Measurements from ENCODE around the gene SH3BGRL2.

SH3BGRL2 gene

DNA sequence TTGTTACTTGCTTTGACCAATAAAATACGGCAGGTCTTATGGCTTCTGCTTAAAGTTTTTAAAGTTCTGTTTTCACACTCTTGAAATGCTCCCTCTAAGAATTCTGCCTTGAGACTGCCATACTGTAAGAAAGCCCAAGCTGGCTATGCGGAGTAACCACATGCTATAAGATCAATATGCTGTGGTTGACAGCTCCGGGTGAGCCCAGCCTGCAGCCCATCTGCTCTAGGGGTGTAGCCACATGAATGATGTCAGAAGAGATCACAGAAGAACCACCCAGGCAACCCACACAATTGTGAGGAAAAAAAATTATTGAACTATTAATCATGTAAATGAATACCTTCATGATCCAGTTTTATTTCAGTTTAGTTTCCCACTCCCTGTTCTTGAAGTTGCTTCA is 26.1 kb upstream of the SH3BGRL2 start:
- H3K4me3 ChIP-seq (ENCODE audit: low read depth, low read length): no peak overlapping the region
- H3K36me3 ChIP-seq (replicated peaks): no peaks in the 10 kb centered on the region
- TF ChIP-seq, protein P1, sequence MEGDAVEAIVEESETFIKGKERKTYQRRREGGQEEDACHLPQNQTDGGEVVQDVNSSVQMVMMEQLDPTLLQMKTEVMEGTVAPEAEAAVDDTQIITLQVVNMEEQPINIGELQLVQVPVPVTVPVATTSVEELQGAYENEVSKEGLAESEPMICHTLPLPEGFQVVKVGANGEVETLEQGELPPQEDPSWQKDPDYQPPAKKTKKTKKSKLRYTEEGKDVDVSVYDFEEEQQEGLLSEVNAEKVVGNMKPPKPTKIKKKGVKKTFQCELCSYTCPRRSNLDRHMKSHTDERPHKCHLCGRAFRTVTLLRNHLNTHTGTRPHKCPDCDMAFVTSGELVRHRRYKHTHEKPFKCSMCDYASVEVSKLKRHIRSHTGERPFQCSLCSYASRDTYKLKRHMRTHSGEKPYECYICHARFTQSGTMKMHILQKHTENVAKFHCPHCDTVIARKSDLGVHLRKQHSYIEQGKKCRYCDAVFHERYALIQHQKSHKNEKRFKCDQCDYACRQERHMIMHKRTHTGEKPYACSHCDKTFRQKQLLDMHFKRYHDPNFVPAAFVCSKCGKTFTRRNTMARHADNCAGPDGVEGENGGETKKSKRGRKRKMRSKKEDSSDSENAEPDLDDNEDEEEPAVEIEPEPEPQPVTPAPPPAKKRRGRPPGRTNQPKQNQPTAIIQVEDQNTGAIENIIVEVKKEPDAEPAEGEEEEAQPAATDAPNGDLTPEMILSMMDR (IDR thresholded peaks at IDR 0.05; ENCODE audit: low read depth, low read length, missing control alignments): no peak
- no peak overlapping the region for H3K27ac ChIP-seq
- in situ Hi-C loops (cut with HindIII; ENCODE audit: low pct_ligation_motif_present, low sequenced_read_pairs): no loop called here
- H3K27me3 ChIP-seq (replicated peaks): no peaks in the 10 kb centered on the region
- peak; percentile 25 for DNase-seq

DNA sequence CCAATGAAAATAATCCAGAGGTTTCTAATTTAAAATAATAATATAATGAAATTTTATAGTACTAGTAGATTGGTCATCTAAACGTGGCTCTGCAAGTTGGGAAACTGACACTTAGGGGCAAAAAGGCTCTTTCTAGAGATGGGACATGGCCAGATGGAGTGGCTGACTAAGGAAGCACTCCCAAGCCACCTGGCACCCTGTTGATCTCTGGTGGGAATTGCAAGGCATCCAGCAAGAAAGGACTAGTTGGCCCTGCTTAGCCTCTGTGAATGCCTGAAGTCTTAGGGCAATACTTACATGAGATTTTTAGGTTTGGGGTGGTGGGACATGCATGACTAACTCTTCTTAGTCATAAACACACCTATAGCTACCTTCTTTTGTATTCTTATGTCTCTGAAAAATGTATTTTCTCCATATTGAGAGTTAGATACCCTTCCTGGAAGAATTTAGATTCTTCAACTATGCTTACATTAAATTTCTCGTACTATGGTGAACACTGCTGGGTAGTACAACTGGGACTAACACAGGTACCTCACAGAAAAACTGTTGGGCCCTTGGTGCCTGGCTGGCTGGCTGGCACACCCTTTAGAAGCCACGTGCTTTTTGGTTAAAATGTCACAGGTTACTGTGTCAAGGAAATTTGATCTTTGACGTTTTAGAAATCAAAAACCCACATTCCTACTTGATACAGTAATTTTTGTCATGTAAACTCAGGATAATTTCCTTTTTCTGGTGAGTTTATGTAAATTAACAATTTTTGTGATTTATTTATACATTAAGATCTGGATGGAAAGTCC is 25.0 kb upstream of the SH3BGRL2 start:
- H3K27ac ChIP-seq: no peak overlapping the region
- no peaks in the 10 kb centered on the region for H3K27me3 ChIP-seq (replicated peaks)
- no peak for DNase-seq
- no peak overlapping the region for H3K4me3 ChIP-seq (ENCODE audit: low read depth, low read length)
- TF ChIP-seq, protein P1 (IDR thresholded peaks at IDR 0.05; ENCODE audit: low read depth, low read length, missing control alignments): no peak
- in situ Hi-C loops (cut with HindIII; ENCODE audit: low pct_ligation_motif_present, low sequenced_read_pairs): no loop called here
- no peaks in the 10 kb centered on the region for H3K36me3 ChIP-seq (replicated peaks)

DNA sequence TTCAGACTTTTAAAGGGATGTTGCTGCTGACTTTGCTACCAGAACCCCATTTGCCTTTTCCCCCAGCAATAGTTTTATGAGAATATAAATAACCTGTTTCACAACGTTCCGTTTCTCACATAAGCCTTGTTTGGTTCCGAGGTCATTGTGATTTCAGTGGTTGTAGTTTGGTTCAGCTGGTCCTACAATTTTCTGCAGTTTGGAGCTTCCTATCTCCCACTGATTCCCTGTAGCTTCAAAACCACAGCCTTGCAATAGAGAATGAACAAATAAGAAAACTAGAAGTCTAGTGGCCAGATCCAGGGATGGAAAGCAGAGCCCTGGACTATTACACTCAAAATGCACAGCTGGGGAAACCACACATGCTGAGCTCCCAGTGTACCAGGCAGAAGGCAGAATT is 24.1 kb upstream of the SH3BGRL2 start:
- no peaks in the 10 kb centered on the region for H3K27me3 ChIP-seq (replicated peaks)
- TF ChIP-seq, protein P1 (IDR thresholded peaks at IDR 0.05; ENCODE audit: low read depth, low read length, missing control alignments): no peak
- in situ Hi-C loops (cut with HindIII; ENCODE audit: low pct_ligation_motif_present, low sequenced_read_pairs): no loop called here
- no peak overlapping the region for H3K4me3 ChIP-seq (ENCODE audit: low read depth, low read length)
- H3K36me3 ChIP-seq (replicated peaks): no peaks in the 10 kb centered on the region
- H3K27ac ChIP-seq: no peak overlapping the region
- DNase-seq: no peak

DNA sequence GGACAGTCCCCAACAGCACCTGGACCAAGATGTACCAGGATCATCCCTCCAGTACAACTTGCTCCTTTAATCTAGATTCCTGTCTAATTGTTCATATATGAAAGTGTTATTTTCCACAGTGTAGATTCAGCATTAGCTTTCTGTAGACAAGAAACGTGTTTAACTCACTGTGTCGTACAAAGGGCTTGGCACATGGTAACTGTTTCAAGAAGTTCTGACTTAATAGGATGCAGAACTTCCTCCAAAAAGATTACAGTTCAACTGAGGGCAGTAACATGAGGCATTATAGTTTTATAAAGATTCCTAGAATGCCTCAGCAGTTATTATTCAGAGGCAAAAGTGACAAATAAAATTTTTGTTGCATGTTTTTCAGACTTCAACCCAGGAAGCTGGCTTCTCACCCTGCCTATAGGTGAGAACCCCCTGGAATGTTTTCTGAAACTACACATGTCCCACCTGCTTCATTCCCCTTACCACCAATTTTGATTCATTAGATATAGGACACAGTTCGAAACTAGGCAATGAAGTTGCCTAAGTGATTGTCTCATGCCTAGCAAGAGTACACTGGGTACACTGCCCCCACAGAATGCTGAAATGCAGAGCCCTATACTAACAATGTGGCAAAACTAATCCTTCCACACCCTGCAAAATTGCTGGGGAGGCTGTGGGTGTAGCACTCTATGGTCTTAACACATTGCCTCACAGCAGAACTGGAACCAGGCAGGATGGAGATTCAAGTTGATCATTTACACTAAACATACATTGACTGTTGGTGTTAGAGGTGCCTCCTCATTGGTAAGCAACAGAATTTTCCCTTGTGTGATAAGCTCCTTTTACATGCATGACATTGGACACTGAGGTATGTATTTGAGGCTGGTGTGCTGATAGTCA is 22.6 kb upstream of the SH3BGRL2 start:
- no peak overlapping the region for H3K27ac ChIP-seq
- in situ Hi-C loops (cut with HindIII; ENCODE audit: low pct_ligation_motif_present, low sequenced_read_pairs): no loop called here
- H3K4me3 ChIP-seq (ENCODE audit: low read depth, low read length): no peak overlapping the region
- no peaks in the 10 kb centered on the region for H3K36me3 ChIP-seq (replicated peaks)
- TF ChIP-seq, protein P1 (IDR thresholded peaks at IDR 0.05; ENCODE audit: low read depth, low read length, missing control alignments): no peak
- H3K27me3 ChIP-seq (replicated peaks): no peaks in the 10 kb centered on the region
- no peak for DNase-seq

GRCh38 chr6:79609225-79609595 is 21.9 kb upstream of the SH3BGRL2 start:
- no peak overlapping the region for H3K27ac ChIP-seq
- no peaks in the 10 kb centered on the region for H3K27me3 ChIP-seq (replicated peaks)
- H3K36me3 ChIP-seq (replicated peaks): no peaks in the 10 kb centered on the region
- H3K4me3 ChIP-seq (ENCODE audit: low read depth, low read length): no peak overlapping the region
- DNase-seq: no peak
- TF ChIP-seq, protein P1 (IDR thresholded peaks at IDR 0.05; ENCODE audit: low read depth, low read length, missing control alignments): no peak
- in situ Hi-C loops (cut with HindIII; ENCODE audit: low pct_ligation_motif_present, low sequenced_read_pairs): no loop called here
